ENCODE results near the gene SCFD2.

- TF ChIP-seq EZH2 (IDR thresholded peaks at IDR 0.05; ENCODE audit: borderline replicate concordance, low read depth, low read length, severe bottlenecking) (no peak), POLR2AphosphoS5 (IDR thresholded peaks at IDR 0.05; ENCODE audit: insufficient read depth, low read depth, low read length) (no peak), MAX (IDR thresholded peaks at IDR 0.05; ENCODE audit: insufficient read depth, insufficient read length) (no peak), CTCF (IDR thresholded peaks at IDR 0.05; ENCODE audit: extremely low read depth in 1 of 2, insufficient read depth in 1 of 2, low read depth in 1 of 2, low read length in 2 of 2) (no peak), GATA2 (IDR thresholded peaks at IDR 0.05; ENCODE audit: insufficient read depth, insufficient read length, low read depth, low read length) (peak; percentile 21), POLR2A (IDR thresholded peaks at IDR 0.05; ENCODE audit: low read depth, low read length) (no peak)
Observed at GRCh38 chr4:53101191-53101581, 264.7 kb downstream of the SCFD2 start.
